HG02642 (cell line): ENCODE measurements around the gene SYT8.

ENCODE experiments used
- ATAC-seq: cut with Tn5 transposase; IDR thresholded peaks from one replicate; pipeline ENCODE4 v1.9.1; 2021; ENCODE audit warnings: mild to moderate bottlenecking; ENCODE audit not compliant: unreplicated experiment, poor library complexity

SYT8 gene

DNA sequence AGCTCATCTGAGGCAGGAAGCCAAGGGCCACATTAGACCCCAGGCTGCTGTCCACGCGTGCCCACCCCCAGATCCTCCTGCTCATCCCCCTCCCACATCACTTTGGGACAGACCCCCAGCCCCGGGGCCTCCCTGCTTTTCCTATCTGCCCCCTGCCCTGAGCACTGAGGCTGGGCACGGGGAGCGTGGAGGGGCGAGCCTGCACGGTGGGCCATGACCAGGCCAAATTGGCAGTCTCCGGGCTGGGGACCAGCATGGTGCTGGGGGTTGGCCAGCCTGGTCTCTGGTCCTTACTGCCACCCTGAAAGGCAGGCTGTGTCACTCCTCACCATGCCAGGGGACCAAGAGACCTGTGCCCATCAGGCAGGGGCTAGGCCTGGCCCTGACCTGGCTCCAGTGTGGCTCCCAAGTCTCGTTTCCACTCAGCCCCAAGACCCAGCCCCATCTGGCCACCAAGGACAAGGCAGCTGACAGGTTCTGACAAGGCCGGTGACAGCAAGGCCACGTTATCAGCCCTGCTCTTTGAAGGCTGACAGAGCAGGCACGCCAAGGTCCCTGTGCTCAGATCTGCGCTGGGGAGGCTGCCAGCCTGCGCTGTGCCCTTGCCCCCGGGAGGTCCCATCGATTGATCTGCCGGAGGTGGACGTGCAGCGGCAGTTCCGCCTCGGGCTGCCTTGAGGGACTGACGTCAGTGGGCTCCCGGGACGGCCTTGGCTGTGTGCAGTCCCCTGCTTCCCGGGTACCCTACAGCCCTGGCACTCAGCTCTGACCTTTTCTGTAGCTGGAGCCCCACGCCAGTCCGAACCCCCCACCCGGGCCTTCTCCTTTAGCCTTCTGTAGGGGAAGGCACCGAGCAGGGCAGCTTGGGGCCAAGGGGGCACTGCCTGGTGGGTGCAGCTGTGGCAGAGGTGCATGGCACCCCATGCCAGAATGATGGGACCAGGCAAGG, 7.6 kb downstream of the SYT8 start:
- no peak for ATAC-seq

DNA sequence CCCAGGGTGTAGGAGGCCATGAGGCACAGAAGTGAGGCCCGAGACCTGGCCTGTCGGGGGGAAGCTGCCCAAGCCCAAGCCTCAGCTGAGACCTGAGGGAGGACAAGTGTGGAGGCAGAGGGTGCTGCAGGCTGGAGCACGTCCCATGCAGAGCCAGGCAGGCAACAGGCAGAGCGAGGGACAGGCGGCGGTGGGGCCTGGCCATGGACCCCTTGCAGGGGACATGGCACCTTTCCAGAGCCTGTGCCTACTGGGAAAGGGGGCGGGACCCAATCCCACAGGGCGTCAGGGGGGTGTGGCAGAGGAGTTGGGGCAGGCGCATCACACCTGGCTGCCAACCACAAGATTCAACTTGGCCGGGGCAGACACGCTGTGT, 8.3 kb downstream of the SYT8 start:
- ATAC-seq: no peak

DNA sequence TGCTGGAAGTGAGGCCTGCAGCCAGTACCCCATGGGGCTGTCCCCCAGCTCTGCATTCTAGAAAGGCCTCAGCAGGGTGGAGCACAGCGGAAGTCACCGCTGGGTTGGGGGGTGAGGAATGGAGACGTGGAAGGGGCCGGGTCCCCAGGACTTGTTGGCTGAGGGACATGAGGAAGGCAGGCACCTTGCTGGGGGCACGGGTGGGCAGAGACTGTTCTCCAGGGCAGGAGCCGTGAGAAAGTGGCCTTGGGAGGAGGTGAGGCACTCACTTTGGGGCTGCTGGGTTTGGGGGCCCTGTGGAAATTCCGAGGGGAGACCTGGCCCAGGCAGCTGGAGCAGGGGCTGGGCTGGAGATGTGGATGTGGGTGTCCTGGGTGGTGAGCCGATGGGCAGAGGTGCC, 9.0 kb downstream of the SYT8 start:
- ATAC-seq: no peak

DNA sequence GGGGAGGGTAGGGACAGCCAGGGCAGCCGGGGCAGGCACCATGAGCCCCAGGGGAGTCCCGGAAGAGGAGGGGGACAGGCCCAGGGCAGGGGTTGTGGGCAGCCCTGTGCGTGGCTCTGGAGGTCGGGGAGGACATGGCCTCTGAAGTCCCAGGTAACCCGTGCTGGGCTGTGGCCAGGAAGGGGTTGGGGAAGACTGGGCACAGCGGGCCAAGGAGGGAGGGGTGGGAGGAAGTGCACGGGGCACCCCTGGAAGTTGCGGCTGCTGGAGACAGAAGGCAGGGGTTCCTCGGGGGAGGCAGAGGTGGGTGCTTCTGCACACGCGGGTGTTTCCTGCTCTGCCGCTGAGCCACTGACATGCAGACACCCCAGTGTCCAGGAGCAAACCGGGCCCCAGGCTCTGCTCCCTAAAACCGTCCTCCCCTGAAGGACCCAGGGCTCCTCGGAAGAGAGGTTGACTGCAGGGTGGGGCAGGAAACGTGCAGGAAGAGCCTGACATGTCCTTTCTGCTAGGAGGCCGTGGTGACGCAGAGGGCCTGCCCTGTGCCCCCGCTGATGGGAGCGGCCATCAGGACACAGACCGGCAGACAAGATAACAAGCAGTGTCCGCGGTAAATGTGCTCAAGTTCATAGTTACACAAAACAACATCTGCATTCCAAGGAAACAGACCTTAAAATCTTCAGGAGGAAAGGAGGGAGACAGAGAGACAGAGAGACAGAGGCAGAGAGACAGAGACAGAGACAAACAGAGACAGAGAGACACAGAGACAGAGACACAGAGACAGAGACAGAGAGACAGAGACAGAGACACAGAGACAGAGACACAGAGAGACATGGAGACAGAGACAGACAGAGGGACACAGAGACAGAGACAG, 9.7 kb downstream of the SYT8 start:
- ATAC-seq: no peak

DNA sequence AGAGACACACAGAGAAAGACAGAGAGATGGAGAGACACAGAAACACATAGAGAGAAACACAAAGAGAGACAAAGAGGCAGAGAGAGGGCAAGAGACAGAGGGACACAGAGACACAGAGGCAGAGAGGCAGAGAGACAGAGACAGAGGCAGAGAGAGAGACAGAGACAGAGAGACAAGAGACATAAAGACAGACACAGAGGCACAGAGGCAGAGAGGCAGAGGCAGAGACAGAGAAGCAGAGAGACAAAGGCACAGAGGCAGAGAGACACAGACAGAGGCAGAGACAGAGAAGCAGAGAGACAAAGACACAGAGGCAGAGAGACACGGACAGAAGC, 10.3 kb downstream of the SYT8 start:
- no peak for ATAC-seq

DNA sequence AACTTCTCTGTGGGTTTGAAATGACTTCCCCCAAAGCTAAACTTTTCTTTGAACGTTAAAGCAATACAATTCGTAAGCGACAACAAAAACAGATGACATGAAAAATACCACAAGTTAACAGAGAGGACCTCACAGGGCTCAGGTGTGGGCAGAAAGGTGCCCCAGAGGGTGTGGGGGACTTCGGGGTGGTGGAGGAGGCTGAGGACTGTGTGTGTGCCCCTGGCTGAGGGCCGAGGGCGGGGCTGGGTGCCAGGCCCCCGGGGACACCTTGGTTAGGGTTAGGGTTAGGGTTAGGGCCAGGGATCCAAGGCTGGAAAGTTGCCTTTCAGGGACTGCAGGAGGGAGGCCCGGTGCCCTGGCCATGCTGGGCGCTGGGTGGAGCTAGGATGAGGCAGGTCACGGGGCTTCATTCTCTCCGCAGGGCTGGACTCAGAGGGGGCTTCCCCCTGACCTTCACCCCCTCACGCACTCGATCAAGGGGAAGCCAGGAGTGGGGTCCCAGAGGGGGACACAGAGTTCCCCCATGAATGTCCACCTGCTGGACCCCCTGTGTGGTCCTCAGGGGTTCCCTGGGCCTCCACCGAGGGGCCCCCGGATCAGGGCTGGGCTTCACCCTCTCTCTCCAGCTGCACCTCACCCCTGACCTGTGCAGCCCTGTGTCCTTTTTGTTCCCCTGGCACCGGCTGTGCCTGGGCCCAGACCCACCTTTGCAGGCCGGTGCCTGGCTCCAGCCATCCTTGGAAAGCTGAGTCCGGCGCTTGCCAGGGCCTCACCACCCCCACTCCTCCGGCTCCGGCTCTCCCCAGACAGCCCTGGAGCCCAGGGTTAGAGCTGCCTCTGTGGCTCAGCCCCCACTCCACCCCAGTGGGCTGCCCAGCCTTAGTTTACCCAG, 11.0 kb downstream of the SYT8 start:
- ATAC-seq: no peak

DNA sequence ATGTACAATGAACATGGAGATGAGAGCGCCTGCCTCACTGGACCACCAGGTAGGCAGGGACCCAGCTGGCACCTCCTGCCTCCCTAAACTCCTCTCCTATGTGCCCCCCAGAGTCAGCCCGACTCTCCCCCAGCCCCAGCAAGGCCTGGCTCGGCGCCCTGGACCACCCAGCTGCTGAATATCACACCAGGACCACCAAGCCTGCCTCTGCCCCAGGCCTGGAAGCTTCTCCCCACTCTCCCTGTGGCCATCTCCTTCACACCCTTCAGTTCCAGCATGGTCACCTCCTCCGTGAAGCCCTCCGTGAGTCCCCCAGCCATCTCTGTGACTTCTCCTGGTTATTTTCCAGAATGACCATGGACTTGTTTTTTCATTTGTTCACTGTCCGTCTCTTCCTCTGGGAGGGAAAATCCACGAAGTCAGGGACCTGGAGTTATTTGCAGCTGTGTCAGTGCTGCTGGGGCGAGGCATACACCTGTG, 11.7 kb downstream of the SYT8 start:
- ATAC-seq: no peak

DNA sequence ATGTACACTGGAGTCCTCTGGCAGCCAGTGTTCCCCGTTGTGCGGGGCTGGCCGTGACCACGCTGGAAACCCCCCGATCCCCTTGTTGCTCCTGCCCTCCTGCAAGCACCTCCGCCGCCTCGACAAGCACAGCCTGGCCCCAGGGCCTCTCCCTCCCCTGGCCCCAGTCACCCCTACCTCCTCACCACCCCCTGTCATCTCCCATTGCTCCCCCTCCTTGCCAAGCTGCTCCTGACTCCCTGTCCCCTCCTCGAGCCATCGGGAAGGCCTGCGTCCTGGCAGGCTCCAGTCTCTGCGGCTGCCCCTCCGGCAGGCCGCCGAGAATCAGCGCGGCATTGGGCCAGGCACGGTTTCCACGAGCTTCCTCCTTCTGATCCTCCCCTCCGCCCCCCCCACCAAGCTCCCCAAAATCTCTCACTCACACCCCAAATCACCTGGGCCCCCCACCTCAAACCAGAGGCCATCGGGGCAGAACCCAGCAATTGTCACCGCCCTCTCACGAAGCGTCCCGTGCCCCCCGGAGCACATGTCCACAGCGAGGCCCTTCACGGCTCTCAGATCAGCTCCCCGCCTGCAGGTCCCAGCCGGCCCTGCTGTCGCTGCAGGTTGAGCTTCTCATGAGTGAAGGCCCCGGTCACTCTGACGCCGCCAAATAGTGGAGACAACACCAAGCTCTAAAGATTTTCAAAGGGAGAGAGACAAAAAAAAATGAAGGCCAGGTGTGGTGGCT, 12.4 kb downstream of the SYT8 start:
- no peak for ATAC-seq

DNA sequence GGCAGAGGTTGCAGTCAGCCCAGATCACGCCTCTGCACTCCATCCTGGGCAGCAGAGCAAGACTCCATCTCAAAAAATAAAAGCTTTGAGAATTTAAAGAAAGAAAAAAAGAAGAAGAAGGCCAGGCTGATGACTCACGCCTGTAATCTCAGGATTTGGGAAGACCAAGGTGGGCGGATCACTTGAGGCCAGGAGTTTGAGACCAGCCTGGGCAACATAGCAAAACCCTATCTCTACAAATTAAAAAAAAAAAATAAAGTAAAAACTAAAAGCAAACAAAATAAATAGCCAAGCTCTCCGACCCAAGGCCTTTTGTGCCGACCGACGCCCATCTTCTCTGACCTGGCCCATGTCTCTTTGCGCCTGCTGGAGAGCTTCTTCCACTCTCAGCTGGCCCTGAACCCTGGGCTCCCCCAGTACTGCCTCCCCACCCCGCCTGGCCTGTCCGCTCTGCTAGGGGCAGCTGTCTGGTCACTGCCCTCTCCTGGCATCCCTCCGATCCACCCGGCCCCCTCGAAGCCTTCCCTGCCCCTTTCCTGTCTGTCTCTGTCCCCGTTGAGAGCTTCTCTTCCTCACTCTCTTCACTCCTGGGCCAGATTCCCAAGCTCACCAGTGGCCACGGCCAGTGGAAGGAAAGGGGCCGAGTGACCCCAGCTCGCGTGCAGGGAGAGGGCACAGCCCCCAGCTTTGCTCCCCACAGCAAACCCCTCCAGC, 13.3 kb downstream of the SYT8 start:
- no peak for ATAC-seq

DNA sequence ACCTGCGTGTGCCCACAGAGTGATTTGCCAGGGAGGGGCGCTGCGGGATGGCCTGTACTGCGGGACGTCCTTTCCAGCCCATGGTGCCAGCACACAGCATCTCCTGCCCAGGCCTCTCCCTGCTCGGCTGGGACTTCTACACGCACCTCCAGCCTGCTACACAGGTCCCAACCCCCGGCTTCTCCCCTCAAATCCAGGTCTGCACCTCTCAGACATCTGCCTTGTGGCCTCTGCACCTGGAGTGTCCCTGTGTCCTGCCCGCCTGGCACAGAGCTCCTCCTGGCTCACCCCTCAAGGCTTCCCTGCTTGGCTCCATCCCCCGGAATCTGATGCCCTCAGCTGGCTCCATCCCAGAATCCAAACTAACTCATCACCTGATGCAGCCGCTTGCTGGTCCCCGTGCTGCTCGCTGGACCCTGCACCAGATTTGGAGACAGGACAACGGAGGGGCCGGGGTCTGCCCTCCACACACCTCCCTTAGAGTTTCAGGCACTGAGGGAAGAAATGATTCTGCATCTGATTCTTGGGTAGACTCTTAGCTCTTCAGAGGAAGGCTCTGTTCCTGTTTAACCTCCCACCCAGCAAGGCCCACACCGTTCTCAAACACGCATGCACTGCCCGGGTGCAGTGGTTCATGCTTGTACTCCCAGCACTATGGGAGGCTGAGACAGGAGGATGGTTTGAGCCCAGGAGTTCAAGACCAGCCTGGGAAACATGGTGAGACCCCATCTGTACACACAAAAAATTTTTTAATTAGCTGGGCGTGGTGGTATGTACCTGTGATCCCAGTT, 14.0 kb downstream of the SYT8 start:
- ATAC-seq: no peak

DNA sequence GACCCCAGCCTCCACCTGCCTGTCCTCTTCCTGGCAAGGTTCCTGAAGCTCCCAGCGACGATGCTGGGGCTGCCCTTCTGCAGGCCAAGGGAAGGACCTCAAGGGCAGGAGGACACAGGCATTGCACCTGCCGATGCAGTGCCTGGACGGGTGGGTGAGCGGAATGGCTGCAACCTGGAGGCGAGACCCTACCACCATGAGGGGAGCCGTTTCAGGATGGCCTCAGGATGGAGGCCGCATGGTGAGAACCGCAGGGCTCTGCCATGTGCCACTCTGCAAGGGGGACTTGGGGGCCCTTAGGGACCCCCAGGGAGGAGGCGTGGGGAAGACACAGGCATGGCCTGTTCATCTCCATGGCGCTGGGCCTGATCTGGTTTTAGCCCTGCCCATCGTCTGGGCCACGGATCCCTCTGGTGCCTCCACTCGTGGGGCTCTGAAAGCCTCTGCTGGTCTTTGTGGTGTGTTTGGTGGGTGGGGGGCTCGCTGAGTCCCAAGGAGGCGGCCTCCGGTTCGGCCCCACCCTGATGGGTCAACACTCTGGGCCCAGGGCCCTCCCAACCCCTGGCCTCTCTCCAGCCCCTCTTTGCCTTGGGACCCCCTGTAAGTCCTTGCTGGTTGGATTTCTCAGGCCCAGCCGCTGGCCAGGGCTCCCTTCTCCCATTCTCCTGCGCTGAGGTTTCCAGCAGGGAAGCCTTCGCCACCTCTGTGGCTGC, 16.8 kb downstream of the SYT8 start:
- no peak for ATAC-seq

DNA sequence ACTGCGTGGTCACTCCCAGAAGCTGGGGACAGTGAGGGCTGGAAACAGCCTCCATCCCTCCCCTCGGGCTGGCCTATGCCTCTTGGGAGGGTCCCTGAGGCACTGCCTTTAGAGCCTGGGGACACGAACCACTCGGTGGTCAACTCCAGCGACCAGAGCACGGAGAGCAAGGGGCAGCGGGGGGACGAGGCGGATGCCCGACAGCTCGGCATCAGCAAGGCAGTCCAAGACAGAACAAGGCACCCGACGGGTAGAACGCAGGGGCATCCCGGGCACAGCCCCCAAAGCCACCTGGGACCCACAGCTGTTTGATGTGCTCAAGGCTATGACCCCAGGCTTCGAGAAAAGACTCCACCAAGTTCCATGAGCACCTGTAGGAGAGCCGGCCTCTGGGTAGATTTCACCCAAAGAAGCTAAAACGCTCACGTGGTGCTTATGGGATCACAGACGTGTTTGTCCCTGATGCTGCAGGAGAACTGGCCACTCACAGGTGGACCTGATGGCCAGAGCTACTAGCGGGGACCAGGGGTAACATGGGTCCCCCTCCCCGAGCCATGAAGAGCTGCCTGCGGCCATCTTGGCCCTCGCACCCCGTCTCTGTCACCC, 17.6 kb downstream of the SYT8 start:
- ATAC-seq: no peak

DNA sequence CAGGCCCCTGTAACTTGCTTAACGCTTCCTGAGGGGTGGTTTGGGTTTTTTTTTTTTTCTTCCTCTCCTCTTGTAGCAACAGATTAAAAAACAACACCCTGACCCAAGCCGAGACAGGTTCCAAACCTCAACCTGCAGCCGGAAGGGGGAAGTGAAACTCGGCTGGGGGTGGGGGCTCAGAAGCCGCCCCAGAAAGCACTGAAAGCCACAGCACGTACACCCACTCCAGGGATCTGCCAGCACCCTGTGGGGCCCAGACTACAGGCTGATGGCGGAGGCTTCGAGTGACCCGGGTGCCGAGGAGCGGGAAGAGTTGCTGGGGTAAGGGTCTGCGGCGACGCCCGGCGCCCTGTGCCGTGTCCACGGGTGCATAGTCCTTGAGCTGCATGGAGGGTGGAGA, 18.1 kb downstream of the SYT8 start, which contains the start of gene LSP1:
Gene LSP1 (plus strand): TSS at position 208 of the 400 bp plus-strand sequence. CDS start 61 bp downstream, at position 269.
- peak; percentile 46 for ATAC-seq

DNA sequence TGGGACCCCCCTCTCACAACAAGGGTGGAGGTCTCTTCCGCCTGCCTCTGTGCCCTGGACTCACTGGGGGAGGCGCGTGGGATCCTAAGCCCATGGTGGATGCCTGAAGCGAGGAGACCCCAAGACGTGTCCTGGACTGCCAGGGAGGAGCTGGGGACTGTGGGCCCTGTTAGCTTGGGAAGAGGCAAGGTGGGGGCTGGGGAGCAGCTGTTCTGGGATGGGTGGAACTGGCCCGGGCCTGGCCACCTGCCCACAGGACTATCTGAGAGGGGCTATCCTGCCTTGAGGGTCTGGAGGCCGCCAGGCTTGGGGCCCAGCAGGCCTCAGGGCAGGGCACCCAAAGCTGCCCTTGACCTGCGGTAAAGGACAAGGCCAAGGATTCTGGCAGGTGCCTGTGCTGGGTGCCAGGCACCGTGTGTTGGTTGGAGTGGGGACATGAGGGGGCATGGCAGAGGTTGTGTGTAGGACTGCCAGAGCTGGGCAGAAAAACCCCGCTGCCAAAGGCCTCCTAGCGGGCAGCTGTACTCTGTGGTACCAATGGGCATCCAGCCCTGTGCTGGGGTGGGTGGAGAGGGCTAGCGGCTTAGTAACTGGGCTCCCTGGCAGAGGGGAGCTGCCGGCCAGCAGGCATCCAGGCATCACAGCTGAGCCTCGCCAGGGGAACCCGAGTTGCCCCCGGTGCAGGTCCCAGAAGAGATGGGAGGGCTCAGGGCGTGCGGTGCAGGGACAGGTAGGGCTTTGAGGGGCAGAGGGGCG, 18.8 kb downstream of the SYT8 start:
- no peak for ATAC-seq

DNA sequence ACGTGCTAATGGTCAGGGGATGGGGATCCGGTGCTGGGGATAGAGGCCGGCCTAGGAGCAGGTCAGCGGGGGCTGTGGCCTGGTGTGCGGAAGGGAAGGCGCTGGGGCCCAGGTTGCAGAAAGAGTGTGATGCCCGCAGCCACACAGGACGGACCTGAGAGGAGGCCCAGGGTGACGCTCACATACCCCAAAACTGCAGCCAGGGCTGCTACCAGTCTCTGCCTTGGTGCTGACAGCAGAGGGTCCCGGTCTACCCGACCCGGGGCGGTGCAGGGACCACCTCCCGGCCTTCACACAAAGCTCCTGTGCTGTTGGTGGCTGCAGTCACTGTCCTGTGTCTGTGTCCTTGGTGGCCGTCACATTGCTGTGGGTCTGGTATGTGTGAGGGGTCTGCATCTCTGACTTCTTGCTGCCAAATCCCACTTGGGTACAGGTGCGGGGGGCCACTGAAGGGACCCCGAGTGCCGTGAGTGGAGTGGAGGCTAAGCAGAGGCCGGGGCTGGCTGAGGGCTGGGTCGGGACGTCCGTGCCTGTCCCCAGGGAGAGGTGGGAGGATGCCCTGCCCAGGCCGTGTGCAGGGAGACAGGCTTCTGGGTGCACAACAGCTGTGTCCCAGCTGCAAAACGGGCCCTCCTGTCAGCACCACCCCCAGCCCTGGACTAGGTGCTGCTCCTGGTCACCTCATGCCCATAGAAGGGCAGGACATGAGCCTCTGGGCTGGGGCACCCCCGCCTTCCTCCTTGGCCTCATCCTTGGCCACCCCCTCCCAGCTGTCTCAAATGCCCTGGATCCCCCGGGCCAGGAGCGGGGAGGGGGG, 19.6 kb downstream of the SYT8 start:
- ATAC-seq: peak; percentile 31
